Duodenal mucosa (tissue), 2 donors: ENCODE measurements around the gene IMPACT.

ENCODE experiments used
- H3K27ac ChIP-seq: one replicate; pipeline ENCODE4 v1.7.0; 2013; ENCODE audit warnings: low read depth, low read length
- H3K27me3 ChIP-seq, 2 donors: one replicate each; pipeline ENCODE4 v1.7.0; 2013; ENCODE audit warnings: low read length in 2 of 2, control low read depth in 1 of 2; ENCODE audit not compliant: insufficient read depth in 2 of 2, control insufficient read depth in 1 of 2
- H3K36me3 ChIP-seq, 2 donors: one replicate each; pipeline ENCODE4 v1.7.0; 2013; ENCODE audit warnings: low read length in 2 of 2, control low read depth in 1 of 2; ENCODE audit not compliant: insufficient read depth in 2 of 2, control insufficient read depth in 1 of 2
- H3K4me1 ChIP-seq, 2 donors: one replicate each; pipeline ENCODE4 v1.7.0; 2013; ENCODE audit warnings: low read length in 2 of 2, control low read depth in 1 of 2; ENCODE audit not compliant: insufficient read depth in 2 of 2, control insufficient read depth in 1 of 2
- H3K4me3 ChIP-seq, 2 donors: one replicate each; pipeline ENCODE4 v1.7.0; 2013; ENCODE audit warnings: low read length in 2 of 2, low read depth in 1 of 2
- H3K9ac ChIP-seq, 2 donors: one replicate each; pipeline ENCODE4 v1.7.0; 2013; ENCODE audit warnings: low read length in 2 of 2, low read depth in 1 of 2
- H3K9me3 ChIP-seq, 2 donors: one replicate each; pipeline ENCODE4 v1.7.0; 2013; ENCODE audit warnings: low read length in 2 of 2, control low read depth in 1 of 2; ENCODE audit not compliant: control insufficient read depth in 1 of 2

Gene IMPACT

DNA sequence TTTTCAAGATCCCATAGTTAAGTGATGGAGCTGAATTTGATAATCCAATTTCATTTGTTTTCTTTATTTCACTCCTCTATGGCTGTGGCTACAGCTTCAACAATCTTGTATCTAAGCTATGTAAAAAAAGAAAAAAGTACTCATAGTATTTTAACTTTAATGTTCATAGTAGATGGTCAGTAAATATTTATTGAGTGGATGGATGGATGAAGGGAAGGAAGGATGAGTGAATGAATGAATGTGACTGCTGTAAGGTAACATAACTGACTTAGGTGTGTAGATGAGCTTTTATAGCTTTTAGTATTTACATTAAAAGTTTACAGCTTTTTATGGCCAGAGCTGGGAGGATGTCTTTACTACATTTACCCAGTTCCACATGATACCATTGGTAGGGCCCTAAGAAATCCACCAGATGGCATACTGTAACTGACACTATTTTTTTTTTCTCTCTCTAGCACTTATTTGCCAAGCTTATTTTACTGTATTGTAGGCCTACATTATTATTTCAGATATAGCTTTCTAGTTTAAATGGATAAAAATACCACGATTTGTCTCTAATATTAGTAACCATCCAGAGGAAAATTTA, 20.6 kb downstream of the IMPACT start:
- Histone ChIP-seq H3K27me3 (no peaks in the 10 kb centered on the region), H3K27ac (no peak overlapping the region), H3K9me3 (no peaks in the 10 kb centered on the region), H3K4me1 (no peaks in the 10 kb centered on the region), H3K9ac (no peak overlapping the region), H3K4me3 (no peak overlapping the region), H3K36me3 (peaks cover 22 to 43% of the 10 kb centered on the region in 2 donors)

- H3K27ac ChIP-seq, result no peak overlapping the region
- H3K36me3 ChIP-seq, result peaks cover 22 to 43% of the 10 kb centered on the region in 2 donors
- H3K4me3 ChIP-seq, result no peak overlapping the region
- H3K4me1 ChIP-seq, result no peaks in the 10 kb centered on the region
- H3K9me3 ChIP-seq, result no peaks in the 10 kb centered on the region
- no peaks in the 10 kb centered on the region for H3K27me3 ChIP-seq
- H3K9ac ChIP-seq, result no peak overlapping the region
These were observed 21.5 kb downstream of the IMPACT start for GRCh38 chr18:24447961-24448360.

GRCh38 chr18:24456549-24456948, 30.1 kb downstream of the IMPACT start:
- Histone ChIP-seq H3K27me3 (no peaks in the 10 kb centered on the region), H3K9ac (no peak overlapping the region), H3K9me3 (no peaks in the 10 kb centered on the region), H3K4me3 (no peak overlapping the region), H3K36me3 (no peaks in the 10 kb centered on the region), H3K4me1 (no peaks in the 10 kb centered on the region), H3K27ac (no peak overlapping the region)

GRCh38 chr18:24459772-24460171, 33.3 kb downstream of the IMPACT start:
- no peak overlapping the region for H3K4me3 ChIP-seq
- H3K36me3 ChIP-seq, result no peaks in the 10 kb centered on the region
- no peak overlapping the region for H3K9ac ChIP-seq
- no peaks in the 10 kb centered on the region for H3K9me3 ChIP-seq
- no peaks in the 10 kb centered on the region for H3K4me1 ChIP-seq
- no peak overlapping the region for H3K27ac ChIP-seq
- H3K27me3 ChIP-seq, result no peaks in the 10 kb centered on the region

GRCh38 chr18:24460388-24460787, 33.9 kb downstream of the IMPACT start, which contains the start of gene HRH4:
Gene HRH4, plus strand, starts transcription at chr18:24460637. Its CDS starts 92 bp downstream, at chr18:24460729.
- no peaks in the 10 kb centered on the region for H3K4me1 ChIP-seq
- H3K9me3 ChIP-seq, result no peaks in the 10 kb centered on the region
- no peak within 1 kb of the TSS for H3K4me3 ChIP-seq
- H3K27me3 ChIP-seq, result no peaks in the 10 kb centered on the region
- H3K27ac ChIP-seq, result no peak within 1 kb of the TSS
- H3K9ac ChIP-seq, result no peak within 1 kb of the TSS
- no peaks in the 10 kb centered on the region for H3K36me3 ChIP-seq

- Histone ChIP-seq H3K4me1 (no peaks in the 10 kb centered on the region), H3K9ac (no peak overlapping the region), H3K36me3 (no peaks in the 10 kb centered on the region), H3K9me3 (no peaks in the 10 kb centered on the region), H3K27me3 (no peaks in the 10 kb centered on the region), H3K4me3 (no peak overlapping the region), H3K27ac (no peak overlapping the region)
These were observed 35.5 kb downstream of the IMPACT start for GRCh38 chr18:24461996-24462395.

GRCh38 chr18:24462838-24463775, 36.6 kb downstream of the IMPACT start:
- no peaks in the 10 kb centered on the region for H3K27me3 ChIP-seq
- H3K36me3 ChIP-seq, result no peaks in the 10 kb centered on the region
- H3K4me1 ChIP-seq, result no peaks in the 10 kb centered on the region
- H3K9me3 ChIP-seq, result no peaks in the 10 kb centered on the region
- H3K9ac ChIP-seq, result no peak overlapping the region
- no peak overlapping the region for H3K4me3 ChIP-seq
- H3K27ac ChIP-seq, result no peak overlapping the region

- H3K27ac ChIP-seq, result no peak overlapping the region
These were observed 39.0 kb downstream of the IMPACT start for GRCh38 chr18:24465486-24465885.

GRCh38 chr18:24466771-24467170, 40.3 kb downstream of the IMPACT start:
- Histone ChIP-seq H3K36me3 (no peaks in the 10 kb centered on the region), H3K27me3 (no peaks in the 10 kb centered on the region), H3K27ac (no peak overlapping the region)

More at GRCh38 chr18:24465486-24465885, 39.0 kb downstream of the IMPACT start:
- Histone ChIP-seq H3K27me3 (no peaks in the 10 kb centered on the region), H3K9ac (no peak overlapping the region), H3K36me3 (no peaks in the 10 kb centered on the region), H3K4me1 (no peaks in the 10 kb centered on the region), H3K4me3 (no peak overlapping the region), H3K9me3 (no peaks in the 10 kb centered on the region)

GRCh38 chr18:24470022-24470618, 43.6 kb downstream of the IMPACT start:
- Histone ChIP-seq H3K9me3 (no peaks in the 10 kb centered on the region), H3K27ac (no peak overlapping the region), H3K36me3 (no peaks in the 10 kb centered on the region), H3K9ac (no peak overlapping the region), H3K4me3 (no peak overlapping the region), H3K4me1 (no peaks in the 10 kb centered on the region), H3K27me3 (no peaks in the 10 kb centered on the region)

More at GRCh38 chr18:24466771-24467170, 40.3 kb downstream of the IMPACT start:
- no peak overlapping the region for H3K4me3 ChIP-seq
- no peaks in the 10 kb centered on the region for H3K4me1 ChIP-seq
- H3K9ac ChIP-seq, result no peak overlapping the region
- no peaks in the 10 kb centered on the region for H3K9me3 ChIP-seq
